ENCODE results near the gene CRELD2. TPM values are rescaled to one million over a fixed set of nuclear protein-coding genes. Genes with fewer than 3 reads are reported as not detected.

CRELD2 gene
- total RNA-seq, 6 experiments from 2014 or later: 67.9 to 86.8 (median 78.5) TPM

- Mint-ChIP-seq H3K9me3 (no peaks in the 10 kb centered on the region), H3K36me3 (ENCODE audit: low read depth) (no peaks in the 10 kb centered on the region), H3K27me3 (ENCODE audit: insufficient read depth) (no peaks in the 10 kb centered on the region; the same call in none of the 2 replicates), H3K4me1 (ENCODE audit: low read depth) (peaks cover 18% of the 10 kb centered on the region), H3K27ac (no peak overlapping the region), H3K4me3 (no peak overlapping the region)
- DNase-seq: no peak
- TF ChIP-seq CTCF (IDR thresholded peaks at IDR 0.05): no peak
Observed at GRCh38 chr22:49968831-49969661, 50.6 kb downstream of the CRELD2 start.

DNA sequence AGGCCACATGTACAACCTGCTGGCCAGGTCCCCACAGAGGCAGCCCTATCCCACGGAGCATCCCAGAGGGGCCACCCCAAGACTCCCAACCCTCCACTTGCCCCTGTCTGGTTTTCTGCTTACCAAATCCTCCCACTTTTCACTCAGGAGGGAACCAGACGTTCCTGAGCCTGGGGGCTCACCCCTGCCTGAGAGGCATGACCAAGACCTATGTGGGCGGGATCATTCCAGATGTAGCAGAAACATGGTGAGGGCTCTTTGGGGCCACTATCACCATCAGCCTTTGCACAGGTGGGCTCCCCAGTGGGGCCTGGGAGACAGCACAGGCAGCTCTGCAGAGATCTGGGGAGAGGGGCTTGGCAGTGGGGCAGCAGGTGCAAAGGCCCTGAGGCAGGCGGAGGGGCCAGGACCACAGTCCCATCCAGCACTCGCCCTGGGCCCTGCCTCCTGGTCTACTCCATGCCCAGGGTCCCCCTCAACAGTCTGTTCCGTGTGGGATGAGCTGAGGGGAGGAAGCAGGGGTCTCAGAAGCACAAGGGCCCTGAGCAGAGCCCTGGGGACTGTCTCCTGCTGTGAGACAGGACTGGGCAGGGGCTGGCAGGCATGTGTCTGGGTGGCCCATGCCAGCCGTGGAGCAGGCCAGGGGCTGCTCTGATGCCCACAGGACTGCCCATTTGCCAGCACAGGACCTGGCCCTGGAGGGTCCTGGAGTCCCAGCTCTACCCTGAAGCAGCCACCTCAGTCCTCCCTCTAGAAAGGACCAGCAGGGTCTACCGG is 51.5 kb downstream of the CRELD2 start:
- no peaks in the 10 kb centered on the region for H3K9me3 Mint-ChIP-seq
- no peak for TF ChIP-seq CTCF (IDR thresholded peaks at IDR 0.05)
- no peak for DNase-seq
- no peaks in the 10 kb centered on the region; the same call in none of the 2 replicates for H3K27me3 Mint-ChIP-seq (ENCODE audit: insufficient read depth)
- peak overlapping the region; percentile 79 for H3K27ac Mint-ChIP-seq
- H3K4me3 Mint-ChIP-seq: peak overlapping the region; percentile 83; the same call in 1 of the 2 replicates
- H3K36me3 Mint-ChIP-seq (ENCODE audit: low read depth): no peaks in the 10 kb centered on the region
- H3K4me1 Mint-ChIP-seq (ENCODE audit: low read depth): peaks cover 18% of the 10 kb centered on the region

DNA sequence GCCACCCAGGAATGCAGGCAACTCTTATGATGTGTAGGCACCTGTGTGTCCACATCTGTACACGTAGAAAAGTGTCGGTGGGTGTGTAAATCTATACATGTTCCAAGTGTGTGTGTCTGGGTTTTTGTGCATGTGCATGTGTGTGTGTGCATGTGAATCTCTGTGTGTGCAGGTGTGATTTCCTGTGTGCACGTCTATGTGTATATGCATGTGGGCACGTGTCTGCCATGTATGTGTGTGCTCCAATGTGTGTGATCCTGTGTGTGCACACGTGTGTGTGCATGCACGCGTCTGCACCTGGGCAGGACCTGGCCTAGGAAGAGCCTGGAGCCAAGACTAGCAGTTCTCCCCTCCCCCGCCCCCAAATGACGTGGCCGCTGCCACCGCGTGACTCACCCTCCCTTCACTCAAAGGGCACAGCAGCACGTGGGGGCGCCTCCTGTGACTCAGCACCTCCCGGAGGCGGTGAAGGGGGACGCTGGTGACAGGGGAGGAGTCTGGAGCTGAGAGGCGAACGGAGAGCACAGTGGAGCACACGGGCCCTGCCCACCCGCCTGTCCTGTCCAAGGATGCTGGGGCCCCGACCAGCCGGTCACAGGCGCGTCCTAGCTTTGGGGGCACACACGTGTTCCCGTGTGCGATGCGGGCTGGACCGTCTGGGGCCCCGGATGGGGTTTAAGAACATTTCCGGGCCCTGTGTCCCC is 52.2 kb downstream of the CRELD2 start:
- no peaks in the 10 kb centered on the region for H3K9me3 Mint-ChIP-seq
- H3K4me1 Mint-ChIP-seq (ENCODE audit: low read depth): peaks cover 24% of the 10 kb centered on the region
- DNase-seq: peak; percentile 97
- TF ChIP-seq CTCF (IDR thresholded peaks at IDR 0.05): no peak
- H3K36me3 Mint-ChIP-seq (ENCODE audit: low read depth): no peaks in the 10 kb centered on the region
- H3K27me3 Mint-ChIP-seq (ENCODE audit: insufficient read depth): no peaks in the 10 kb centered on the region; the same call in none of the 2 replicates
- peak overlapping the region; percentile 79 for H3K27ac Mint-ChIP-seq
- peak overlapping the region; percentile 83 for H3K4me3 Mint-ChIP-seq

DNA sequence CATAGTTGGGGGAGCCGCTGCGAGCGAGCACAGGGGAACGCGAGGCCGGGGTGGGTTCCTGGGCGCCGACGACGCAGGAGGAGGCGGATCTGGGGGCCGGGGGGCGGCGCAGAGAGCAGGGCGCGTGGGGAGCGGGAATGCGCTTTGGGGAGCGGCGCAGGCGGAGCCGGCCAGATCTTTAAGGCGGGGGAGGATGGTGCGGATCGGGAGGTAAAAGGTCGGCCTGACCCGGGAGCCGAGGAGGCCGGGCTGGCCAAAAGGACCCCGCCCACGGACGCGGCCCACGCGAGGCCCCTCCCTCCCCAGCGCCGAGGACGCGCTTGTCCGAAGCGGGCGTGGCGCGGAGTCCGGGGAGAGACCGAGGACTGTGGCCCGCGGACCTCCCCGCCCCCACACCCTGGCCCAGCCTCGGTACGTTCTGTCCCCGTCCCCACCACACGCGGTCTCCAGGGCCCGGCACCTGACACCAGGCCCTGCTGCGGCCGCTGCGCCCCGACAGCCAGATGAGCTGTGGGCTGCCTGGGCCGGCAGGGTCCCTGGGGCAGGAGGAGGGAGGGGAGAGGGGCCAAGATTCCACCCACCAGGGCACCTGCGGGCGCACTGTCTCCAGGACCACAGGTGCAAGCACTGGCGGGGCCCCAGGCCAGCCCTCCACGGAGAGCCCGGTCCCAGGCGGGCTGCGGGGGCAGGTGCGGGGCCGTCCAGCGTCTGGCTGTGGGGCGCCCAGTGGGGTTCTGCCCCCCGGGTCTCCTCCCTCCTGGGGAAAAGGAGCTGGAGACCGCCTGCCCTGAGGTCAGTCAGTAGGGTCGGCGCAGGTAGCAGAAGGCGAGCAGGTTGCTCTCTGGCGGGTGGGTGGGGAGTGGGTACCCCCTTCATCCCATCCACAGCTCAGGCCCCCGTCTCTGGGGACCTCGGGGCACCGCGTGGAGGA is 53.1 kb downstream of the CRELD2 start:
- no peaks in the 10 kb centered on the region for H3K36me3 Mint-ChIP-seq (ENCODE audit: low read depth)
- no peaks in the 10 kb centered on the region for H3K9me3 Mint-ChIP-seq
- peak overlapping the region; percentile 83 for H3K4me3 Mint-ChIP-seq
- peak; percentile 54 for DNase-seq
- no peaks in the 10 kb centered on the region; the same call in none of the 2 replicates for H3K27me3 Mint-ChIP-seq (ENCODE audit: insufficient read depth)
- no peak for TF ChIP-seq CTCF (IDR thresholded peaks at IDR 0.05)
- H3K4me1 Mint-ChIP-seq (ENCODE audit: low read depth): peaks cover 30% of the 10 kb centered on the region
- H3K27ac Mint-ChIP-seq: peak overlapping the region; percentile 79

Data from HFFc6 (cell line).